LHCN-M2 (cell line): ENCODE results near the gene DNTT. TPM values are rescaled to one million over a fixed set of nuclear protein-coding genes. Genes with fewer than 3 reads are reported as not detected.
"Not testable (repeated sequence)": the region's sequence is repeated elsewhere in the genome, so short reads cannot be mapped to it uniquely, and the experiment has no call there.

Experiments
- DNase-seq: peaks from one replicate; pipeline ENCODE4 v3.0.0-alpha.2; 2012; ENCODE audit warnings: low read depth
- total RNA-seq: library from RNA; depleted of rRNA; stranded (reverse); fragments of >200 nt; gene quantifications from 2 replicates; pipeline ENCODE4 v1.2.3, GENCODE V29; 2014

The DNTT gene
- total RNA-seq, 1 experiment from 2014 or later = not detected

DNA sequence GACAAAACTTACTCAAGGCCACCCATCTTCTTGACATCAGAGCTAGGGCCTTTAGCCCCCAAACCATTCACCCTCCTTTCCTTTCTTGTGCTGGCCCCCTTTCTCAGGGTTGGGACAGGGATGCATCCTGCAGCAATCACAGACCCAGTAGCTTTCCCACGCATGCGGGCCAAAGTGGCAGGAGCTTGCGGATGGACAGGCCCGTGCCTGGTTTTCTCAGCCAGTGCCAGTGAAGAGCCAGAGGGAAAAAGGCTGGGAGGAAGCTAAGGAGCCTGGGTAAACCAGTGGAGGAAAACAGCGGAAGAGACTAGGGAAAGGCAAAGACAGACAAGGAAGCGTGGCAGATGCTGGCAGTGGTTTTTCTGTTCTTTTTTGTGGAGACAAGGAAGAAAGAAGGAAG, 27.8 kb upstream of the DNTT start:
- DNase-seq = no peak

DNA sequence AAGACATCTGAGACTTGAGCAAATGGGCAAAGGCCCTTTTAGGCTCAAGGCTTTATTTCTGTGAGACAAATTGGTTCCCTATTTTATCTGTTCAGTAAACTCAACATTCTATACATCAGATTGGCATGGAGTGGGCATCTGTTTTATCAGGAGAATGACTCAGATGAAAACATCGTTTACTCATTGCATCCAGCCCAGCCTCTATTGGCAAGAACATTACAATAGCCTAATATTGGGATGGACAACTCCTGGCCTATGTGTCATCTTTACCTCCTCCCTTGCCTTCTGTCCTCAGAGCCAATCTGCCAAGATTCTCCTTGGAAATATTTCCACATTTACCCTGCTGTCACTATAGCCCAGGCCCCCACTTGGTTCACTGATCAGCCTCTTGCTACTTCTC, 27.4 kb upstream of the DNTT start:
- no peak for DNase-seq

DNA sequence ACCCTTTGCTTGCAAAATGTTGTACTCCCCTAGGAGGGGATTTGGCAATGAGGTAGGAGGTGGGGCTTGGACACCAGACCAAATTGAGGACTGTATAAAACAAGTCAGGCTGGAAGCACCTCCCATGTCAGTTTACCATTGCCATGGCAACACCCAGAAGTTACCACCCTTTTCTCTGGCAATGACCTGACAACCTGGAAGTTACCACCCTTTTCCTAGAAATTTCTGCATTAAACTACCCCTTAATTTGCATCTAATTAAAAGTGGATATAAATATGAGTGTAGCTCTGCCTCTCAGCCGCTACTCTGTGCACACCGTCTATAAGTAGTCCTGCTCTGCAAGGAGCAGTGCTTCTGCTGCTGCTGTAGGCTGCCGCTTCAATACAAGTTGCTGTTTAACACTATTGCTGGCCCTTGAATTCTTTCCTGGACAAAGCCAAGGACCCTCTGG, 25.0 kb upstream of the DNTT start:
- no peak for DNase-seq

DNA sequence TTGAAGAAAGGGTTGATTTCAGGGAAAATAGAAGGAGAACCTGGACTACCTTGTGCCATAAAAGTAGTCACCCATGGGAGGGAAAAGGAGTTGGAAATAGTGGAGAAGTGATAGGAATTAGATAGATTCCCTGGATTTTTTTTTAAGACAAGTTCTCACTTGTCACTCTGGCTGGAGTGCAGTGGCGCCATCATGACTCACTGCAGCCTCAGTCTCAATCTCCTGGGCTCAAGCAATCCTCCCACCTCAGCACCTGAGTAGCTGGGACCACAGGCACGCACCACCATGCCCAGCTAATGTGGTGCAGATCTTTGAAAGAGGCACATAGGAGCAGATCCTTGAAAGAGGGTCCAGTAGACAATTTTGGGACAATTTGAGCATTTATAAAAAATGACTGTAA, 23.4 kb upstream of the DNTT start:
- DNase-seq = no peak

DNA sequence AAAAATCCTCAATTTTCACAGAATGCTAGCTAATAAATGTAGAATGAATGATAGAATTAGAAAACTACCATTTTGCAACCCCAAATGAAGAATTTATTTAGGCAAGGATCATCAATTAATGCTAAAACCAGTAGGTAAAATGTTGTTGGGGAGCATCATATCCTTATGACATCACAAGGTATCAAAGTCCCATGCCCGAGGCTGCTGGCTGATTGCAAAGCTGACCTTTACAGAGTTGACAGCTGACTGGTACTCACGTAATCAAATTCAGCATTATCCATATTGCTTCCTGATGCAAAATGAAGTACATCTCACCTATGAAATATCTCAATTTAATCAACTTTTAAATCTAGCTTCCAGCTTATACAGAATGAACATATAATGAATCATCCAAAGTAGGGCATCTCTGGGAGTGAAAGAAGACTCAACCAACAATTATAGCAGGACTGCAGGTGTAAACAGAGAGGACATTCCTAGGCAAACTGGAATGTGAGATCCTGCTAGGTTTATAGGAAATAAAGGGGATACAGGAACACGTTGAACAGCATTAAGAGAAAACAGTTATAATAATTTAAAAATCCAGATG, 22.7 kb upstream of the DNTT start:
- DNase-seq = no peak

DNA sequence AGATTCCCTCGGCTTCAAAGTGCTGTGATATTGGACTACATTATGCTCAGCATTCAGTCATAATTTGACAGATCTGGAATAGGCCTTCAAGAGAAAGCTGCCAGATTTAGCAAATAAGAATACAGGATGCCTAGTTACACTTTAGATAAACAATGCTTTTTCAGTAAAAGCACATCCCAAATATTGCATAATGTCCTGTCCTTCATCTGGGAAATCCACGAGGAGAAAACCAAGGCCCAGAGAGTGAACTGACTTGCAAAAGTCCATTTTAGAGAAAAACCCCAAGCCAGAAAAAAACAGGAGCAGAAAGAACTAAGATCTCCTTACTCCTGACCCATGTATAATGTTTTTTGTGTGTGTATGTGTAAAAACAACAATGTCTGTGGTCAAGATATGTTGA, 20.9 kb upstream of the DNTT start:
- DNase-seq = no peak

DNA sequence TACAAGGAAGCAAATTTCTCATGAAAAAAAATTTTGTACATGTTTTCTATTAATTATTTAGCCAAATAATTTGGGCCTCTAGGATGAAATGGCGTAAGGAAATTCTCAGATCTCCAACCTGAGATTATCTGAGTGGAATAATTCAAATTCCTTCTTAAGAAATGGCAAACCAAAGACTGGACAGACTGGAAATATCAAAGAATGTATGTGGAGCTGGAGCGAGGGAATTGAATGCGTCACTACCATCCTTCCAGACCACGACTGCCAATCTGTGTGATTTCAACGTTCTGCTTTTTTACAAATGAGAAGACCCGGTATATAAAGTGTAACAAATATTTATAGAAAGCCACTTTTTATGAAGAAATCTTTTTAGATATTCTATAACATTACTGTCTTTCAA, 20.5 kb upstream of the DNTT start:
- DNase-seq = no peak

DNA sequence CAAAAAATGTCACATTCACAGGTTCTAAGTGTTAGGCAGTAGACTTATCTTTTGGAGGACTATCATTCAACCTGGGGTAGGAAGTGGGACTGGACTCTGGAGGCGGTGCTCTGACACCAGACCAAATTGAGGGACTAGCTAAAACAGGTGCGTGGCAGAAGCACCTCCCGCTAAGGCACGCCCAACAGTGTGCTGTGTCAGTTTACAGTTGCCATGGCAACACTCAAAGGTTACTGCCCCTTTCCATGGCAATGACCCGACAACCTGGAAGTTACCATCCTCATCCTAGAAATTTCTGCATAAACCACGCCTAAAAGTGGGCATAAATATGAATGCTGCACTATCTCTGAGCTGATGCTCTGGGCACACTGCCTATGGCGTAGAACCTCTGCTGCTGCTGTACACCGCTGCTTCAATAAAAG, 18.9 kb upstream of the DNTT start:
- no peak for DNase-seq

DNA sequence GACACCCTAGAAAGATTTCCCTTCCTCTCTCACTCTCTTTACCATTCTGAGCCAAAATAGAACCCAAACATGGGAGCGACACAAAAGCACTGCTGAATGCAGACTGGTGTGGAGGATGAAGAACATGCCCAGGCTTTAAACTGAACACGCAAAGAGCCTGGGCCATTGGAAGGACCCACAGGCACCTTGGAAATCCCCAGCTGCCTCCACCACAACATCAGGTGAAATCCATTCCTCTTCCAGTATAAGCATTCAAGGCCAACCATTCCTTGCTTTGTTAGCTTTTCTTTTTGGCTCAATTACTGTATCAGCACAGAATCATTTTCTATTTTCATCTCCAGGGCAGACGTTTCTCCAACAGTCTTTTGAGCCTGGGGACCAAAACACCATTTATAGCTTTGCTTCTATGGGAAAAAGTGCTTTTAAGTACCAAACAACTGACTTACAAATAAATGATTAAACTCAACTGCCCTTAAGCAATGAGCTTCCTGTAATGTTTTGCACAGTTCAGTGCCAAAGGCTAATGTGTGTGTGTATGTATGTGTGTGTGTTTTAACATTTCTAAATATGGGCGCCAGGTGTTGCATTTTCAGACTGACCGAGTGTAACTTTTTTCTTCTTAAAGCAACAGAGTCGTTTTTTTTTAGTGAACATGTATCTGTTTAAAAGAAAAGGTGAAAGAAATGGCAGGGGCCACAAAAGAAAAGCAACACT, 16.7 kb upstream of the DNTT start:
- peak; percentile 3 for DNase-seq

DNA sequence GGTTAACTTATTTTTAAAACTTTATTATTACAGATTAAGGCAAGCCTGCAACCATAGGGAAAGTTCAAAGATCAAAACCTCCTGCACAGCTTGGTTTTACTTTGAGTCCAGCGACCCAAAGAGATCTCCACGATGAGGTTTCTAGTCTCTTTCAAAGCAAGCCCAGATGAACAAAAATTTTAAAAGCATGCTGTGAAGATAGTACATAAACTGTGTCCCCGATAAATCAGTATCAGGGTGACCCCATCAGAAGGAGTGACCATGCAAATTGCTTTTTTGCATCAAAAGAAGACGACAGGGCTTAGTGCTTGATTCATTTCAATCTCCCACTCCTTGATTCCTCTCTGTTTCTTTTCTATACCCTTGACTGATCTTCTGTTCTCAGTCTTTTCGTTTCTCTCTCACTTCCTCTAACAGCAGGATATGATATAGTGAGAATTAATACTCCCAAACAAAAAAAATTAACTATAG, 16.0 kb upstream of the DNTT start:
- DNase-seq = no peak

DNA sequence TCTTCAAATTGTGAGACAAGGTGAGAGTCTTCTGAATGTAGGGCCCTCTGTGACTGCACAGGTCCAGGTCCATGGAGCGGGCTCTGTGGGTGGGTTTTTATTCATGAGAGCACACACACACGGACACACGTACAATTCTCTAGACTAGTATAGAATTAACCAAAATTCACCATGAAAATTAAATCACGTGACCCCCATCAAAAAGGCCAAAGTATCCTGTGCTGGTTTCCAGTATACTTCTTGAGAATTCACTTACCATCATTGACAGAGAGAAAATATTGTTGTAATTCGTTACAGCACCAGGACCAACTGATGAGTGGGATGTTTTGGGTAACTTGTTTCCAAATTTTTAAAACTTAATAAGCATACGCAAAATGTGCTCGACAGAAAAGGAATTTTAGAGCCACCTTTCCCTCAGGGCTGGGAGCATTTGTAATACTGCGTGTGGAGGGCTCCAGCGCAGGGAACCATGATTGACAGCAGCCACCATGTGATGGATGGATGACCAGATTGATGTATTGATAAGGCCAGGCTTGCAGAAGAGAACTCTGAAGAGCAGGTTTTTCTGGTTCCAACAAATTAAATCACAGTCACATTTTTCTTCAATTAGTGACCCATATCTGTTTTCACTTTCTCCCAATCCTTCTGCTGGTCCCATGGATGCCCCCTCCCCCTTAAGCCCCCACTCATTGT, 14.9 kb upstream of the DNTT start:
- no peak for DNase-seq

DNA sequence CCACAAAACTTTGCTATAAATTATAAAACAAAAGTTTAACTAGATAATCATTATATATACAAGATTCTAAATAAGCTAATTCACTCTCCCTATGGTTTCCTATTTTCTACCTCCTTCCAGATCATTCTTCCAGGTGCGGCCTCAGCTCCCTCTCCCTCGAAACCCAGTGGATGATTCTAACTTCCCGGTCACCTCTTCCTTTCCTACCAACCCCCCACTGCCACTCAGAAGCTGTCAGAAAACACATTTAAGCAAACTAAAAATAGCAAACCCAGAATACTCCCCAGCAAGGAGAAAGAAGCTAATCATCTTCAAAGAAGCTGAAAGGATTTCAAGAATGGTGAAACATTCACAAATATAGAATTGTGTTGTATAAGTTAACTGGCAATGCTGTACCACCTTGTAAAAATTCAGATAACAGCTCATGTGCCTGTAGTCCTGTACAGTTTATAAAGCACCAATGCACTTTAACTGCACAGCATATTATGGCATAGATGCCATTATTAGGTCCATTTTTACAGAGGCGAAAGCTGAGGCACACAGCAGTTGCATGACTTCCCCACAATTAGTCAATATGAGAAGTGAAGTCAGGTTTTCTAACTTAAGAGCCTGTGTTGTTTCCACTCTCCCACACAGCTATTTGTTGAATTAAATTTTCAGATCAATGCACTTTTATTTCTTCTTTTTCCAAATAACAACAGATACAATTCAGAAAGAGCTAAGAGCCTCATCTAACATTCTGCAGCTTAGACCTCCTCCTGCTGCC, 13.7 kb upstream of the DNTT start:
- no peak for DNase-seq

DNA sequence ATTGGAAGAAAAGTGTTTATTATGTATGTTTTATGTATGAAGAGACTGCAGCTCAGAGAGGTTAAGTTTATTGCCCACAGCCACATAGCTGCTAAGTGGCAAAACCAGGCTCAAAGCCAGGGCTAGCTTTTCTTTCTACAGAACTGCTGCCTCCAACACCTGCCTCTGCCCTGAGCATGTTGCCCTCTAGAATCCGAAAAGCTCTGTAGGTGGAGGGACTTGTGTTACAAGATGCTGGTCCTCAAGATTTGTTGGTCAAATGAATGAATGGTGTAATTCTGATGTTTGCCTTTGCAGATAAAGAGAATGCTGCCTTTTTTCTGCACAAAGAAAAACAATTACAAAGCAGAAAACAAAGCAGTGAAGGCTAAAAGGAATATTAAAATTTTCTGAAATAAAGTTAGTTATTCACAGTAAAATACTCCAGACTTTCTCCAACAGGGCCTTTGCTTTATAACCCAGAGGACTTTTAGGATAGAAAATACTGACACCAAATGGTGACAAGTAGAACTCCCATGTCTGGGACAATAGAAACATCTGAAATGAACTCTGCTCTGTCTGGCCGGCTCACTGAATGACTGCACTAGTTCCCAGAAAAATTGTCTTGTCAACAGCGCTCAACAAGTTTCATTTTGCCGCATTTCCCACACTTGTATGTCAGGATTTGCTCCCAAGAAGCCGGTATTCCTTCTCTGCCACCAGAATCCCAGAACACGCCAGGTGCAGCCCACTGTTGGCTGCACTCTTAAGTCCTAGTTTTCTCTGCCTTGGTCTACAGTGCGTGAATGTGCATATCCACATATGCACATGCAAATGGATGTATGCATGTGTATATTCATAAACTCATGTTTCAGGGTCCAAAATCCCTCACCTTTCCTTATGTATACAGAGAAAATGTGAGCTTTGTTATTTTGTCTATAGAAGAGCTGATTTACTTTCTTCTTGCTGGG, 11.0 kb upstream of the DNTT start:
- DNase-seq = peak; percentile 37

DNA sequence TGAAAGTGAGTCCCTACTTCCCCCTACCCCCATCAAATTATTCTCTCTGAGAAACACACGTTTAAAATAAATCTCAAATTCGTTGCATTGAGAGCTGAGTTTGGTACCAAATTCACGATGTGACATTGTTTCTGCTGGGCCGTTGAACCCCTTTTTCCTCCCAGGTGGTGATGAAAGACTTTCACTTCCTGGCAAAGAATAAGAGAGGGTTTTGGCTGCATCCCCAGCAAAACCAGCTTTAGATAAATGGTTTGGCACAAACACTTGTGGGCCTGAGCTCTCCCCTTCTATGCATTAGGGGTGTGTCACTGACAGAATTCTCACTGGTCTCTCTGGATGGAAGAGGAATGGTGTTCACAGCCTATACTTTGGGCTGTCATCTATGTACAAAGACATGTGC, 8.8 kb upstream of the DNTT start:
- no peak for DNase-seq

DNA sequence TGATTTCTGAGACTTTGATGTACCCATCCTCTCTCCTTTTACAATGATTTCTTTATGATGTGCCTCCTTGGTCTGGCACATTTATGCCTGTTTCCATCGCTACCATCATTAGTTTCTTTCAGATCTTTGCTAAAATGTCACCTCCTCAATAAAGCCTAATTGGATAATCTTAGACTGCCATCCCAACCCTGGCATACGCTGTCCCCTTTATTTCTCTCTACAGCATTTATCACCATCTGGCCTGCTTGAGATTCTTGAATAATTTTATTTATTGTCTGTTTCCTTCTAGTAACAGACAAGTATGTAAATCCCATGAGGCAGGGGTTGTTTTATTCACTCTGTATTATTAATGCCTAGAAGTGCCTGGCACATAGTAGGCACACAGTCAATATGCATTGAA, 6.7 kb upstream of the DNTT start:
- DNase-seq = no peak

DNA sequence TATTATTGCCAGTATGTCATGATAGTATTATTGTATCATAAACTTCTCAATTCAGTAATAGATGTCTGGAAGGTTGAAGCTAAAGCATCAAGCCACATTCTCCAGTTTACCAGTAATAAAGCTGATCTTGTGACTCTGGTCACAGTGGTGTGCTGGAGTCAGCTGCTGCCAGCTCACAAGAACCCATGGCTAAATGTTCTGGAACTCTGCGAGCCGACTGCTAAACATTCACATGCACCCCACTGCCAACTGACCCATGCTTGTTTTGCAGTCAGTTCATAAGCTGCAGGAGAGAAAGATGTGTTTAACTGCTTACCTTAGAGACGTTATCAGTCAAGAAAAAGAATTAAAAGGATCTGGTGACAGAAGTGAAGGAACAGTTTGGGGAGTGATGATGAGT, 5.9 kb upstream of the DNTT start:
- no peak for DNase-seq

DNA sequence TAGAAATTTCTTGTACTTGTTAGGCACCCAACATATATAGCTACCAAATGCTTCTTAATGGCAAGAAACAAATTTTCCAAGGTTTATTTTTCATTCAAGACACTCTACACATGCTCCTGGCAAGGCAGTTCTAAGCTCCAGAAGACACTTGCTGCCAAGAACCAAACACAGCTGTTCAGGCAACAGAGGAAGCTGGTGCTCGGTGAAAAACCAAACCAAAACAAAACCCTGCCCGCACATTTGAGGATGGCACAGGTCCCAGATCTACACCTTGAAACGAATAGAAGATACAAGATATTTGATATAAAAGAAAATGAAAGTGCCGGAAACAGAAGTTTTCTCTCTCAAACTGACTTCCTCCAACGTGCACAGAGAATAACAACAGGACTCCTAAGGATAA, 4.9 kb upstream of the DNTT start:
- DNase-seq = no peak

DNA sequence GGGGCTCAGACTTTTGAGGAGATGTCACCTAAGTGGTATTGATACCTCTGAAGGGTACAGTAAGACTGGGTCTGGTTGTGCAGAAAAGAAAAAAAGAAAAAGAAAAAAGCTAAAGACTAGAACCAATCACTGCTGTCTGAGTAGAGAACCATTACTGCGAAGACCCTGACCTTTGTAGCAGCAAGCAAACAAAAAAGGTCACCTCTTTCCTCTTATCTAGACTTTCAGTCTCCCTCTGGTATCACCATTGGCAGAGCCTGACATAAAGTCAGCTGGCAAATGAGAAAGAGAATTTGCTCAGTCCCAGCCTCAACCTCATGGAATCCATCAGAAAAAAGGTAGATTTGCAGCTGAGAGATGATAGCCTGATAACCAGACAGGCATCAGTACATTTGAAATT, 2.6 kb upstream of the DNTT start:
- no peak for DNase-seq

DNA sequence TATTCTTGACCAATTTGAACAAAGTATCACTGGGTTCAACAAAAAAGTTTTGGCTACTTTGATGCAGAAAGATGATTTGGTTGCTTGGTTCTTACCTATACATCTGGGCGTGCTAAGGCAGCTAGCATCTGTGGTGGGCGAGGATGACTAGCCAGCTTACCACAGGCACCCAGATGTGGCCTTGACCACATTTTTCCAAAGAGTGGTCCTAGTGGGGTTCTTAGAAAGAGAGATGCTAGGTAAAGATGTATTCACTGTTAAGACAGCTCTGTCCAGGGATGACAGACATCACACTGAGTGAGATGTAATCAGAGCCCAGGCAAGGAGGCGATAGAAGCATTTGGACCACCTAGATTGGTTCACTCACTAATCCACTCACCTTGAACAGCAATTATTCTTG, 785 bp downstream of the DNTT start:
- no peak for DNase-seq

DNA sequence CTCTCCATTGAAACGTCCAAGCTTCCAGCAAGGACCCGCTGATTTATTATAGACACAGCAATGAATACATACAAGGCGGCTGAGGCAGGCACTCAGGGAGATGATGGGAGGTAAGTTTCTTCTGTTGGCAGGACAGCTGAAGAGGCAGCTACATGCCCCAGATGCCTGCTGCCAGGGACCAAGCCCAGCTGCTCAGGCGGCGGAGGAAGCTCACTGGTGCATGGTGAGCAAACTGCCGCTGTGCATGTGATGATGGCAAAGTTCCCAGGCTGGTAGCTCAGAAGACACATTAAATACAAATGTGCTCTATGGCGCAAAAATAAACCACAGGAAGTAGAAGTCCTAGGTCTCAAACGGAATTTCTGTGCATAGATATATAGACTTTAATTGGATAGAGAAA, 2.3 kb downstream of the DNTT start:
- peak; percentile 2 for DNase-seq

DNA sequence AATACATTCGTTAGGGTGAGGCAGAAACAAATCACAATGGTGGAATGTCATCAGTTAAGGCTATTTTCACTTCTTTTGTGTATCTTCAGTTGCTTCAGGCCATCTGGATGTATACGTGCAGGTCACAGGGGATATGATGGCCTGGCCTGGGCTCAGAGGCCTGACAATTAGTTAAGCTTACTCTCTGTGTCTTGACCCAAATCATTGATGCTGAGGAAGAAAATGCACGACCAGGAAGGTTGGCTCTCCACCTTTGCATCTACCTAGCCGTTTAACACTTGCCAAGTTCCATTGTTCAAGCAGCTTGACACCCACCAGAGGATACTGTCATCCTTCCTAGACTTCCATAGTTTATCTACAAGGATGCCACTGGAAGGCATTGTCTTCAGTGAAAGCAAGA, 4.6 kb downstream of the DNTT start:
- not testable (repeated sequence) for DNase-seq
